Psoas muscle (tissue), 8 donors: ENCODE data around the gene INHA. TPM values are rescaled to one million over a fixed set of nuclear protein-coding genes. Genes with fewer than 3 reads are reported as not detected.

Source experiments
- ATAC-seq, 4 donors: fragments of 200-7000 bp; cut with Tn5 transposase; one replicate each; pipeline ENCODE4 v1.9.1; 2020; ENCODE audit warnings: moderate library complexity in 3 of 4, mild to moderate bottlenecking in 2 of 4
- DNase-seq, 2 donors: peaks; one replicate each; pipeline ENCODE4 v3.0.0-alpha.2; 2020
- H3K27ac ChIP-seq: fragments of 200-600 bp; one replicate; pipeline ENCODE4 v1.8.0; 2022
- H3K27me3 ChIP-seq, 3 donors: fragments of 200-600 bp in 1 of 3; one replicate each; pipeline versions ENCODE4 v1.6.1 to v1.8.0; 2013 to 2022; ENCODE audit warnings: low read length in 2 of 3, mild to moderate bottlenecking in 2 of 3, moderate library complexity in 1 of 3; ENCODE audit not compliant: insufficient read depth in 3 of 3
- H3K36me3 ChIP-seq, 2 donors: fragments of 200-600 bp in 1 of 2; one replicate each; pipeline versions ENCODE4 v1.6.1 to v1.8.0; 2013 to 2022; ENCODE audit warnings: low read depth in 1 of 2, mild to moderate bottlenecking in 1 of 2, moderate library complexity in 1 of 2; ENCODE audit not compliant: insufficient read depth in 1 of 2
- H3K4me1 ChIP-seq: fragments of 200-600 bp; one replicate; pipeline ENCODE4 v1.8.0; 2022
- H3K4me3 ChIP-seq: fragments of 200-600 bp; one replicate; pipeline ENCODE4 v1.8.0; 2022; ENCODE audit warnings: mild to moderate bottlenecking
- H3K9me3 ChIP-seq: fragments of 200-600 bp; one replicate; pipeline ENCODE4 v1.8.0; 2022
- WGBS, 3 donors: extraction: QIAGEN DNeasy Blood & Tissue Kit; methylation state at CpG; one replicate each; pipeline versions ENCODE4 v1.1.6 to v1.1.7; 2013; 5-methylcytosine and 5-hydroxymethylcytosine counted together
- intact Hi-C, 2 donors: fragments of 100-400 bp; cut with DNase I; formaldehyde crosslinking; loops; one replicate each; pipeline versions ENCODE4 v1.11.0 to v1.14.2; 2022
- polyA plus RNA-seq, 3 donors: library from polyadenylated mRNA; stranded (reverse); fragments of 200-250 nt; gene quantifications; one replicate each; pipeline ENCODE4 v1.2.3, GENCODE V29; 2013
- total RNA-seq, 4 donors: library from RNA; stranded (reverse); fragmentation: NEBNext Ultra II Directional in 2 of 4; extraction: Animal tissue kit (Norgen Biotek cat#: 25700) in 2 of 4; gene quantifications; one replicate each; pipeline versions ENCODE4 v1.2.1 to v1.2.4, GENCODE V29; 2021 to 2023
- TF ChIP-seq, protein P1 (sequence below): fragments of 200-600 bp; IDR thresholded peaks from one replicate; pipeline ENCODE4 v1.8.0; 2022; ENCODE audit warnings: antibody characterized with exemption
- donor health status: healthy with polysubstance abuse.
- donor health status: DM: no; HTN: no; CAD: no; lungs with moderate emphysema.
- donor health status: Bipolar disorder and iron deficiency.
- donor health status: healthy.
- donor health status: DM: yes; HTN: yes; CAD: no.
- donor health status: DM: no; HTN: no; CAD: no.
- donor health status: DM: no; HTN: no; CAD: no.
- donor health status: DM: yes; HTN: yes; CAD: no.

Gene INHA
- total and polyA plus RNA-seq, 7 donors, result 0.10 to 1.2 (median 0.23) TPM; not detected in 2

DNA sequence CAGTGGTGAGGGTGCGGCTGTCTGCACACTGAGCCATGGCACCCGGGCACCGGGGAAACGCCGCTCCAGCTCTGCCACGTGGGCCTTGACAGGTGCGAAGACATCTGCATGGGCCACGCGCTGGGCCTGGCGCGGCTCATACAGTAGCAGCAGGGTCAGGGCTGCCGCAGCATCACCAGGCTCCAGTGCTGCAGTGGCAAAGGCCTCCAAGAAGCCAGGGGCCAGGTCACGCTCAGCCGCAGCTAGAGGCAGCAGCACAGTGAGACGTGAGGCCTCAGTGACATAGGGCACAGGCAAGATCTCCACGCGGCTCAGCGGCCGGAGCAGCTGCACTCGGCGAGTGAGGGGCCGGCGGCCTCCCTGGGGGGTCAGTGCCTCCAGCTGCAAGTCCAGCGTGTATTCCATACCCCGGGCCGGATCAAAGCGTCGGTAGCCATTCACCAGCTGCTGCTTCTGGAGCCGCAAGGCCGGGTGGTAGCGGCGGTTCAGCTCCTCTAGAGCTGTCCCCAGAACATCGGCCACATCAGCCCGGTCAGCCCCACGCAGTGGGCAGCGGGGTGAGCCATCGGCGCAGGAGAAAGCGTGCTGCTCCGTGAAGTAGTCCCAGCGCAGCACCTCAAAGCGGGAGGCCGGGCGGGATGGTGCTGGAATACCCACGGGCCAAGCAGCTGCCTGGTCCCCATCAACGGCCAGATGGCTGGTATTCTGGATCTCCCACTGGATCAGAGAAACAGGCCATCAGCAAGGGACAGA, 32.0 kb upstream of the INHA start:
- Histone ChIP-seq H3K9me3 (no peaks in the 10 kb centered on the region), H3K4me3 (no peak overlapping the region), H3K4me1 (peaks cover 23% of the 10 kb centered on the region), H3K27me3 (no peaks in the 10 kb centered on the region), H3K36me3 (peaks cover 0 to 29% of the 10 kb centered on the region in 2 donors), H3K27ac (no peak overlapping the region)
- intact Hi-C loops, result loop anchor here (2.0 to 10.0 kb wide), 4 partner anchors 103 to 375 kb away; partner anchors contain the start of genes CNPPD1 (in 1 of the 2), NHEJ1 (in 1 of the 2), RETREG2 (in 1 of the 2) and SLC23A3 (in 1 of the 2)
- TF ChIP-seq, protein P1, sequence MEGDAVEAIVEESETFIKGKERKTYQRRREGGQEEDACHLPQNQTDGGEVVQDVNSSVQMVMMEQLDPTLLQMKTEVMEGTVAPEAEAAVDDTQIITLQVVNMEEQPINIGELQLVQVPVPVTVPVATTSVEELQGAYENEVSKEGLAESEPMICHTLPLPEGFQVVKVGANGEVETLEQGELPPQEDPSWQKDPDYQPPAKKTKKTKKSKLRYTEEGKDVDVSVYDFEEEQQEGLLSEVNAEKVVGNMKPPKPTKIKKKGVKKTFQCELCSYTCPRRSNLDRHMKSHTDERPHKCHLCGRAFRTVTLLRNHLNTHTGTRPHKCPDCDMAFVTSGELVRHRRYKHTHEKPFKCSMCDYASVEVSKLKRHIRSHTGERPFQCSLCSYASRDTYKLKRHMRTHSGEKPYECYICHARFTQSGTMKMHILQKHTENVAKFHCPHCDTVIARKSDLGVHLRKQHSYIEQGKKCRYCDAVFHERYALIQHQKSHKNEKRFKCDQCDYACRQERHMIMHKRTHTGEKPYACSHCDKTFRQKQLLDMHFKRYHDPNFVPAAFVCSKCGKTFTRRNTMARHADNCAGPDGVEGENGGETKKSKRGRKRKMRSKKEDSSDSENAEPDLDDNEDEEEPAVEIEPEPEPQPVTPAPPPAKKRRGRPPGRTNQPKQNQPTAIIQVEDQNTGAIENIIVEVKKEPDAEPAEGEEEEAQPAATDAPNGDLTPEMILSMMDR, result no peak
- no peak for ATAC-seq
- no peak for DNase-seq
- WGBS, 3 donors, result 86 to 88% (median 87%) methylated on average over 45 to 46 of the region's 46 CpGs

DNA sequence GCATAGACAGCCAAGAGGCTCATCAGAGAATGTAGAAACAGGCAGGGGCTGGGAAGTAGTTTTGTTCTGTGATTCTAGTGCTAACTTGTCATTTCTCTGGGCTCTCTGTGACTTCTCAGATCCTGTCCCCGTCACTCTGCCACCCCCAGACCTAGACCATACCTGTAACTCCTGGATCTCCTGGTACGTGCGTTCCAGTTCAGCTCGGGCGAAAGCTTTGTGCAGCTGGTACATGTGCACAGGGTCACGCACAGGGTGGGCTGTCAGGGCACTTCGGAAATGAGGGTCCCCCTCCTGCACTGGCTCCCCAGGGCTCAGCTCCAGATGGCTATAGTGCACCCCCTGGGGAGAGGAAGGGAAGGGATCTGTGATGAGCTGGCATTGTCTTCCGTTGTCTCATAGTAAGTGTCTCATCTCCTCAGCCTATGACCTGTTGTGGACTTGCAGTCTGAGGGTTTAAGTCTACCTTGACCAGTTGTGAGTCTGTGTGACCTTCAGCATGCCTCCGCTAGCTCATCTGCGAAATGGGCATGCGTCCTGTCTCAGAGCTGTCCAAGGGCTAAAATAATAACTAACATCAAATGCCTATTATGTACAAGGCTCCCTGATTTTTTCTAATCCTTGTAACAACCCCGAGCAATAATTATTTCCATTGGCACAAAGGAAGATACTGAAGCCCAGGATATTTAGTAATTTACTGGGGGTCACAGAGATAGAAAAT, 31.2 kb upstream of the INHA start:
- ATAC-seq (no peak), DNase-seq (no peak)
- TF ChIP-seq, protein P1, result no peak
- 90 to 92% (median 90%) methylated on average over 12 of the region's 12 CpGs for WGBS, 3 donors
- Histone ChIP-seq H3K27me3 (no peaks in the 10 kb centered on the region), H3K4me3 (no peak overlapping the region), H3K36me3 (peaks cover 0 to 29% of the 10 kb centered on the region in 2 donors), H3K9me3 (no peaks in the 10 kb centered on the region), H3K4me1 (peaks cover 23% of the 10 kb centered on the region), H3K27ac (no peak overlapping the region)
- intact Hi-C loops, result loop anchor here (2.0 to 10.0 kb wide), 3 partner anchors 102 to 366 kb away; partner anchors contain the start of genes CNPPD1 (in 1 of the 2), RETREG2 (in 1 of the 2) and SLC23A3 (in 1 of the 2)

DNA sequence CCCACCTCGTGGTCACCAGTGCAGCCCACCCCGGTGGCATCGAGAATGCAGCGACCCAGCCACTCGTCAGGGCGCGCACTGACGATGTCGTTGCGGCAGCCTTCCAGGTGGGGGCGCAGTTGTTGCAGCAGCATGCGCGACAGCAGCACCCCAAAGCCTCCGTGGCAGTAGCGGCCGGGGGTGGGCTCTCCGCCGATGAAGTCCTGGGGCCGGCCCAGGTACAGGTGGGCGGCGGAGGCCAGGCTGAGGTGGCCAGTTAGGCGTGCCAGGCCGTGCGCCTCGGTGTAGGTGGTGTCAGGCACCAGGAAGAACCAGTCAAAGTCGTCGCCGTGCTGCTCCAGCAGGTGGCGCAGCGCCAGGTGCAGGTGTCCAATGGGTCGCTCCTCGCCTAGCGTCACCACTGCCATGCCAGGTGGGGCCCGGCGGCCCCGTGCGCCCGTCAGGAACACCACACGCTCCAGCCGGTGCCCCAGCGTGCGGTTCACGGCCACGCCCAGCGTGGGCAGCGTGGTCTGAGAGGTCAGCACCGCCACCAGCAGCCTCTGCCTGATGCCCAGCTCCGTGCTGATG, 30.4 kb upstream of the INHA start:
- intact Hi-C loops, result loop anchor here (2.0 to 10.0 kb wide), 3 partner anchors 101 to 367 kb away; partner anchors contain the start of genes CNPPD1 (in 1 of the 2), RETREG2 (in 1 of the 2) and SLC23A3 (in 1 of the 2)
- DNase-seq (peak; percentile 74 to 87), ATAC-seq (peak; percentile 30 to 49 (median 31))
- Histone ChIP-seq H3K27ac (no peak overlapping the region), H3K4me3 (peak overlapping the region; percentile 38), H3K36me3 (peaks cover 0 to 29% of the 10 kb centered on the region in 2 donors), H3K9me3 (no peaks in the 10 kb centered on the region), H3K27me3 (no peaks in the 10 kb centered on the region), H3K4me1 (peaks cover 23% of the 10 kb centered on the region)
- 14 to 22% (median 15%) methylated on average over 47 to 48 of the region's 48 CpGs for WGBS, 3 donors
- TF ChIP-seq, protein P1, result peak; percentile 80

DNA sequence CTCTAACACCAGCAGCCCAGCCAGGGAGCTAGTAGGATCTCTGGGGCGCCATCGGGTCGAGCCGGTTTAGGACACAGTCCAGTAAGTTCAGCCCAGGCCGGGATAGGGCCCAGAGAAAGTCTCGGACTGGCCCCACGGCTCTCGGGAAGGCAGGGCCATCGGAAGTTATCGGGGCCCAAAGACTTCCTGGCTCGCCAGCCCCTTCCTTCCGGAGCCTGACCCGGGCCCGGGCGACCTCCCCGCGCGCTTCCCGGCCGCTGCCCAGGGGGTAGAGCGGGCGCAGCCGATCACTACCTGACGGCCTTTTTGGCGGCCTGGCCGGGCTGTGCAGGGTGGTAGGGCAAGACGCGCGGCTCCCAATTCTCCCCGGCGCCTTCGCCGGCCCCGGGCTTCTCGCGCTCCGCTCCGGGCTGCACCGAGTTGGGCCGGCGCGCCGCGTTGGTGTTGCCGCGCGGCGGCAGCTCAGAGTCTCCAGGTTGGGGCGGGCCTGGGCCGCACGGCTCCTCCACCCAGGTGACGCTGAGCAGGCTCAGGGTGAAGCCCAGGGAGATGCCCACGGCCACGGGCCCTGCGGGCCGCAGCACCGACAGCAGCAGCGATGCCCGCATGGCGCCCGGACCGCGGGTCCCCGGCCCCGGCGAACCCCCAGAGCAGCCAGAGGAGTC, 29.0 kb upstream of the INHA start:
- Histone ChIP-seq H3K4me1 (peaks cover 23% of the 10 kb centered on the region), H3K9me3 (no peaks in the 10 kb centered on the region), H3K36me3 (peaks cover 0 to 29% of the 10 kb centered on the region in 2 donors), H3K4me3 (peak overlapping the region; percentile 79), H3K27me3 (no peaks in the 10 kb centered on the region), H3K27ac (peak overlapping the region; percentile 94)
- DNase-seq, result peak in 1 of 2 donors; percentile 69
- 0 to 1% (median 1%) methylated on average over 47 to 66 of the region's 66 CpGs for WGBS, 3 donors
- intact Hi-C loops, result loop anchor here (2.0 to 10.0 kb wide), 3 partner anchors 100 to 368 kb away; partner anchors contain the start of genes CNPPD1 (in 1 of the 2), RETREG2 (in 1 of the 2) and SLC23A3 (in 1 of the 2)
- ATAC-seq, result peak; percentile 25 to 56 (median 45)
- TF ChIP-seq, protein P1, result no peak
